H1 (cell line): ENCODE data around the gene NEDD8. TPM values are rescaled to one million over a fixed set of nuclear protein-coding genes. Genes with fewer than 3 reads are reported as not detected.

Experiments used
- ASH2L ChIP-seq: fragments of 200-600, 300-600 bp; sonication (generic); IDR thresholded peaks from one replicate; pipeline ENCODE4 v1.7.1; 2017; ENCODE audit warnings: low read length
- BCL11A ChIP-seq, 2 experiments: IDR thresholded peaks; one replicate each; pipeline ENCODE4 v1.6.1; 2011; ENCODE audit warnings: low read depth in 2 of 2, low read length in 2 of 2, mild to moderate bottlenecking in 2 of 2
- JUN ChIP-seq: IDR thresholded peaks from 2 replicates; pipeline ENCODE4 v1.6.1; 2011; ENCODE audit warnings: low read depth, mild to moderate bottlenecking, improper control_type of control experiment, low read length
- KDM4A ChIP-seq: IDR thresholded peaks from one replicate; pipeline ENCODE4 v1.7.1; 2012; ENCODE audit warnings: low read depth, mild to moderate bottlenecking, moderate library complexity, low read length, inconsistent platforms; ENCODE audit not compliant: severe bottlenecking
- SIN3A ChIP-seq, 2 experiments: IDR thresholded peaks in 1 of 2; conservative IDR thresholded peaks in 1 of 2; 2 replicates each; pipeline ENCODE4 v1.6.1; 2011 to 2012; ENCODE audit warnings: low read length in 2 of 2, improper control_type of control experiment in 1 of 2, low read depth in 1 of 2, mild to moderate bottlenecking in 1 of 2
- YY1 ChIP-seq: IDR thresholded peaks from 2 replicates; pipeline ENCODE4 v1.6.1; 2011; ENCODE audit warnings: low read depth, mild to moderate bottlenecking, low read length
- polyA plus RNA-seq, 7 experiments: library from polyadenylated mRNA; depleted of rRNA in 3 of 7; stranded (reverse) in 5 of 7; unstranded in 2 of 7; fragments of >200 nt in 5 of 7; fragments of 200-250 nt in 2 of 7; gene quantifications; 1 replicate in 5 of 7; 2 replicates in 1 of 7; 4 replicates in 1 of 7; pipeline versions ENCODE4 v1.2.1 to v1.2.3, GENCODE V29; 2011 to 2013; ENCODE audit warnings: missing spikeins in 2 of 7, mixed read lengths in 2 of 7
- total RNA-seq: library from RNA; stranded (reverse); fragmentation: NEBNext Ultra II Directional; extraction: Animal tissue kit (Norgen Biotek cat#: 25700); gene quantifications from 2 replicates; pipeline ENCODE4 v1.2.1, GENCODE V29; 2021

The NEDD8 gene
- total and polyA plus RNA-seq, 2 of the 8 experiments (the other 6 are each of a cell fraction or from before 2014, with no cell fraction given): 253 to 317 TPM

DNA sequence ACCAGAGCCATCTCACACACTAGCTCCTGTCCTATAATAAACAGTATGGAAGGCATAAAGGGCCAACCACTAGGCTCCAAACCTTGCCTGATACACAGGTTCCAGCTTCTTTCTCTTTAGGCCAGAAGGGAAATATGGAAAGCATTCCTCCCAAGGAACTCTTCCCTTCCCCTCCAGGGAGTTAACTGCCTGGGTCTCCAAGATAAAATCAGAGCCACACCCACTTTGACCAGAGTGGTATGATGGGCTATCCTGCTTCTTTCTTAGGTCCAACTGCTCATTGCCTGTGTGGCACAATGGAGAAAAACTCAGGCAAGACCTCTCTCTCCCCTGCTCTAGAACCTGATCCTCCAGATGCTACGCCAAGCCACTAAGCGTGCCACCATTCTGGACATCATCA is 24.5 kb downstream of the NEDD8 start (continued):
- no peak for TF ChIP-seq ASH2L
- TF ChIP-seq BCL11A (IDR thresholded peaks at IDR 0.05; ENCODE audit: low read depth in 2 of 2, low read length in 2 of 2): no peak
- no peak for TF ChIP-seq YY1
- no peak for TF ChIP-seq JUN
- TF ChIP-seq KDM4A: no peak
- TF ChIP-seq SIN3A (conservative IDR thresholded peaks at IDR 0.05 in 1 of 2, IDR thresholded peaks at IDR 0.05 in 1 of 2; ENCODE audit: low read depth in 1 of 2, low read length in 2 of 2): no peak
